ENCODE measurements around the gene GNMT.

Gene GNMT

GRCh38 chr6:43006251-43006650 is 45.7 kb downstream of the GNMT start:
- no peaks in the 10 kb centered on the region for H3K27me3 Mint-ChIP-seq (ENCODE audit: low read depth)
- no peaks in the 10 kb centered on the region for H3K9me3 Mint-ChIP-seq
- H3K4me1 Mint-ChIP-seq (ENCODE audit: low read depth), result peaks cover 2% of the 10 kb centered on the region
- H3K27ac Mint-ChIP-seq, result no peak overlapping the region
- no peak overlapping the region for H3K4me3 Mint-ChIP-seq
- H3K36me3 Mint-ChIP-seq (ENCODE audit: low read depth), result peaks cover 20% of the 10 kb centered on the region

- no peak overlapping the region for H3K27ac Mint-ChIP-seq
Measured at GRCh38 chr6:43007126-43007525, 46.6 kb downstream of the GNMT start.

GRCh38 chr6:43009124-43009523 is 48.6 kb downstream of the GNMT start:
- Mint-ChIP-seq H3K4me1 (ENCODE audit: low read depth) (peaks cover 22% of the 10 kb centered on the region), H3K27me3 (ENCODE audit: low read depth) (no peaks in the 10 kb centered on the region), H3K4me3 (no peak overlapping the region), H3K9me3 (no peaks in the 10 kb centered on the region), H3K36me3 (ENCODE audit: low read depth) (peaks cover 28% of the 10 kb centered on the region), H3K27ac (no peak overlapping the region)

More at GRCh38 chr6:43007126-43007525, 46.6 kb downstream of the GNMT start:
- no peaks in the 10 kb centered on the region for H3K27me3 Mint-ChIP-seq (ENCODE audit: low read depth)
- peaks cover 7% of the 10 kb centered on the region for H3K4me1 Mint-ChIP-seq (ENCODE audit: low read depth)
- H3K9me3 Mint-ChIP-seq, result no peaks in the 10 kb centered on the region
- peaks cover 25% of the 10 kb centered on the region for H3K36me3 Mint-ChIP-seq (ENCODE audit: low read depth)
- H3K4me3 Mint-ChIP-seq, result no peak overlapping the region

- Mint-ChIP-seq H3K36me3 (ENCODE audit: low read depth) (peaks cover 30% of the 10 kb centered on the region), H3K9me3 (no peaks in the 10 kb centered on the region), H3K27ac (no peak overlapping the region), H3K27me3 (ENCODE audit: low read depth) (no peaks in the 10 kb centered on the region), H3K4me1 (ENCODE audit: low read depth) (peaks cover 35% of the 10 kb centered on the region), H3K4me3 (no peak overlapping the region)
Measured at GRCh38 chr6:43011207-43011606, 50.7 kb downstream of the GNMT start.

- Mint-ChIP-seq H3K36me3 (ENCODE audit: low read depth) (peaks cover 29% of the 10 kb centered on the region), H3K27ac (no peak overlapping the region), H3K4me1 (ENCODE audit: low read depth) (peaks cover 36% of the 10 kb centered on the region), H3K4me3 (peak overlapping the region; percentile 97), H3K27me3 (ENCODE audit: low read depth) (no peaks in the 10 kb centered on the region), H3K9me3 (no peaks in the 10 kb centered on the region)
Measured at GRCh38 chr6:43012364-43012763, 51.8 kb downstream of the GNMT start.

GRCh38 chr6:43013097-43013842 is 52.7 kb downstream of the GNMT start:
- Mint-ChIP-seq H3K27me3 (ENCODE audit: low read depth) (no peaks in the 10 kb centered on the region), H3K4me1 (ENCODE audit: low read depth) (peaks cover 39% of the 10 kb centered on the region), H3K27ac (peak overlapping the region; percentile 89), H3K36me3 (ENCODE audit: low read depth) (peaks cover 34% of the 10 kb centered on the region), H3K4me3 (peak overlapping the region; percentile 97), H3K9me3 (no peaks in the 10 kb centered on the region)
